Measurements from ENCODE around the gene DUSP7. TPM values are rescaled to one million over a fixed set of nuclear protein-coding genes. Genes with fewer than 3 reads are reported as not detected.
A peak's percentile ranks its signal among the peaks of the same experiment; 100 is the strongest.

DUSP7 gene
- total RNA-seq, 1 experiment from 2014 or later, result 40.9 TPM

DNA sequence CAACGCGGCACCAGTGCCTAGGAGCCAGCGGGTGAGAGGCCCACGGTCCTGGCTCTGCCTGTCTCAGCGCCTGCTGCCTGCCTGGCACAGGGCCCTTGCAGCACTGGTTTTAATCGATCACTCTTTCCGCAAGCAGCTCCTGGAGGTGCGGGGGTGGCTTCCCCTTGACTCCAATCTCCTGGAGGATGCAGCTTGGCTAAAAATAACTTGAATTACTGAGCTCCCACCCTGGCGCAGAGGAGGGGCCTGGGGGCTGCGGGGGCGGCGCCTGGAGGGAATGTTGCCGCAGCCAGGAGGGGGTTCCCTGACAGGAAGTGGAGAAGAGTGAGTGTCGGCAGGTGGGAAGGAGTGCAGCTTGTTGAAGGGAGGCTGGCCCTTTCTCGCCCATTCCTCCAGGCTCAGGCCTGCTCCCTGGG lies 50.8 kb downstream of the DUSP7 start:
- no peak overlapping the region for H3K4me2 ChIP-seq (ENCODE audit: low read length)
- no peaks in the 10 kb centered on the region for H3K79me2 ChIP-seq (ENCODE audit: low read length)
- no peaks in the 10 kb centered on the region for H3K9me2 ChIP-seq (replicated peaks; ENCODE audit: low read length)
- no peaks in the 10 kb centered on the region for H3F3A ChIP-seq (ENCODE audit: low read length, unreplicated experiment)
- no peak overlapping the region for H3K4me3 ChIP-seq (ENCODE audit: low read length)
- no peak overlapping the region for H2AFZ ChIP-seq (ENCODE audit: low read length)
- intact Hi-C loops (cut with micrococcal nuclease), result no loop called here
- H3K27me3 ChIP-seq (ENCODE audit: low read length), result no peaks in the 10 kb centered on the region
- no peaks in the 10 kb centered on the region for H3K36me3 ChIP-seq (ENCODE audit: low read depth, low read length)
- TF ChIP-seq EZH2 (IDR thresholded peaks at IDR 0.05; ENCODE audit: low read length, unreplicated experiment) (no peak), EZH2phosphoT487 (IDR thresholded peaks at IDR 0.05; ENCODE audit: borderline replicate concordance, low read length) (no peak)
- TF ChIP-seq, protein P1, sequence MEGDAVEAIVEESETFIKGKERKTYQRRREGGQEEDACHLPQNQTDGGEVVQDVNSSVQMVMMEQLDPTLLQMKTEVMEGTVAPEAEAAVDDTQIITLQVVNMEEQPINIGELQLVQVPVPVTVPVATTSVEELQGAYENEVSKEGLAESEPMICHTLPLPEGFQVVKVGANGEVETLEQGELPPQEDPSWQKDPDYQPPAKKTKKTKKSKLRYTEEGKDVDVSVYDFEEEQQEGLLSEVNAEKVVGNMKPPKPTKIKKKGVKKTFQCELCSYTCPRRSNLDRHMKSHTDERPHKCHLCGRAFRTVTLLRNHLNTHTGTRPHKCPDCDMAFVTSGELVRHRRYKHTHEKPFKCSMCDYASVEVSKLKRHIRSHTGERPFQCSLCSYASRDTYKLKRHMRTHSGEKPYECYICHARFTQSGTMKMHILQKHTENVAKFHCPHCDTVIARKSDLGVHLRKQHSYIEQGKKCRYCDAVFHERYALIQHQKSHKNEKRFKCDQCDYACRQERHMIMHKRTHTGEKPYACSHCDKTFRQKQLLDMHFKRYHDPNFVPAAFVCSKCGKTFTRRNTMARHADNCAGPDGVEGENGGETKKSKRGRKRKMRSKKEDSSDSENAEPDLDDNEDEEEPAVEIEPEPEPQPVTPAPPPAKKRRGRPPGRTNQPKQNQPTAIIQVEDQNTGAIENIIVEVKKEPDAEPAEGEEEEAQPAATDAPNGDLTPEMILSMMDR (conservative IDR thresholded peaks at IDR 0.05; ENCODE audit: low read depth, low read length), result no peak
- ATAC-seq (no peak), DNase-seq (no peak)
- H3K4me1 ChIP-seq (ENCODE audit: insufficient read depth, low read length), result no peaks in the 10 kb centered on the region
- CTCF ChIA-PET, result no interaction called here
- no TSS peak for BruUV-seq (replicated peaks)
- POLR2A ChIA-PET (ENCODE audit: unreplicated experiment), result no interaction called here
- H3K27ac ChIP-seq (ENCODE audit: low read length), result no peak overlapping the region
- no peak overlapping the region for H3K9ac ChIP-seq (ENCODE audit: low read length)
- H3K9me3 ChIP-seq (ENCODE audit: low read length), result no peaks in the 10 kb centered on the region
- H4K20me1 ChIP-seq (ENCODE audit: low read length), result no peaks in the 10 kb centered on the region

DNA sequence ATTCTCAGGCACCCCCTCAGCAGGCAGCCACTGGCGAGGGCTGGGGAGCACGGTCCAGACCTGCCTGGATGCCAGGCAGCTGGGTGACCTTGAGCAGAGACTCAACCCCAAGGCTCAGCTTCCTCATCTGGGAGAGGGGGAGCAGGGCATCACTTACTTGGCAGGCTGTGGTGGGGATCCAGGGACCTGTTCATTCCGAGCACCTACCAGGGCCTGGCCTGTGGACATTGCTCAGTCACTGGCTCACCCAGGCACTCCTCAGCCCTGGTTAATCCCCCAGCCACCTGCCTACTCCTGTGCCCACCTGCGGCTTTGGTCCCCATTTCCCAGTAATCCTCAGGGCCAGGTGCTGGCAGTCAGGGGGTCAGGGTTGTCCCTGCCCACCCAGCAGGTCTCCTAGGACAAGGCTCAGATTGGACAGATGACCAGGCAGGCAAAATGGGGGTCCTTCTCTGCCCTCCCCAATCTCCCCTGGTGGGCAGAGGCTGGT lies 51.4 kb downstream of the DUSP7 start:
- CTCF ChIA-PET, result interaction anchor here (2.5 kb wide), 1 partner anchor 48 kb away, joined by 11 read pairs; no protein-coding TSS in a partner anchor
- intact Hi-C loops (cut with micrococcal nuclease), result no loop called here
- Histone ChIP-seq H4K20me1 (ENCODE audit: low read length) (no peaks in the 10 kb centered on the region), H2AFZ (ENCODE audit: low read length) (no peak overlapping the region), H3K27me3 (ENCODE audit: low read length) (no peaks in the 10 kb centered on the region), H3K9me2 (replicated peaks; ENCODE audit: low read length) (no peaks in the 10 kb centered on the region), H3K4me1 (ENCODE audit: insufficient read depth, low read length) (no peaks in the 10 kb centered on the region), H3F3A (ENCODE audit: low read length, unreplicated experiment) (no peaks in the 10 kb centered on the region), H3K9ac (ENCODE audit: low read length) (no peak overlapping the region), H3K4me2 (ENCODE audit: low read length) (no peak overlapping the region), H3K9me3 (ENCODE audit: low read length) (no peaks in the 10 kb centered on the region), H3K36me3 (ENCODE audit: low read depth, low read length) (no peaks in the 10 kb centered on the region), H3K4me3 (ENCODE audit: low read length) (no peak overlapping the region), H3K79me2 (ENCODE audit: low read length) (no peaks in the 10 kb centered on the region), H3K27ac (ENCODE audit: low read length) (no peak overlapping the region)
- DNase-seq (no peak), ATAC-seq (no peak)
- BruUV-seq (replicated peaks), result no TSS peak
- no peak for TF ChIP-seq EZH2 (IDR thresholded peaks at IDR 0.05; ENCODE audit: low read length, unreplicated experiment)
- no peak for TF ChIP-seq EZH2phosphoT487 (IDR thresholded peaks at IDR 0.05; ENCODE audit: borderline replicate concordance, low read length)
- TF ChIP-seq, protein P1 (conservative IDR thresholded peaks at IDR 0.05; ENCODE audit: low read depth, low read length), result no peak
- POLR2A ChIA-PET (ENCODE audit: unreplicated experiment), result no interaction called here

DNA sequence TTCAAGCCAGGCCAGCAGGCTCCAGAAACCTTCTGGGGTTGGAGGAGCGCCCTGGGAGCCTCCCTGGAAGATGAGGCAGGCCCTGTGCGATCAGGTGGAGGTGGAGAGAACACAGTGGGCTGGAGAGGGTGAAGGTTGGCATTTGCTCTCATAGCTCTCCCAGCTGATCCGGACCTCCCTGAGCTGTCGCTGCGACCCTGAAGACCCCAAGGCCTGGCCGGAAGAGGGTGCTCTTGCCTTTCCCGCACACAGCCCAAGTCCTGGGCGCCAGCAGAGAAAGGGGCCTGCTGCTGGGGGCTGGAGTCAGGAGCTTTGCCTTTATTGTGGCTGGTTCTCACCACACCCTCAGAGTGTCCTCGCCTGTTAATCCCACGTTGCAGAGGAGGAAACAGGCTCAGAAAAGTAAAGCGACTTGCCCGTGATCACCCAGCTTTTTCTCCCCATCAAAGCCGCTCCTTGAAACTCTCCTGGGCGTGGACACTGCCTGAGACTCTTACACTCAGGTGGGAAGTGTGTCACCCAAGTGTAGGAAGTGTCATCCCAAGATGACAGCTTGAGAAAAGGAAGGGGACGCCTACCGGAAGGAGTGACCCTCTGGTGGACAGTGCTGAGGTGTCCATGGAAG lies 52.1 kb downstream of the DUSP7 start:
- H3K4me2 ChIP-seq (ENCODE audit: low read length), result no peak overlapping the region
- no peaks in the 10 kb centered on the region for H3K9me2 ChIP-seq (replicated peaks; ENCODE audit: low read length)
- intact Hi-C loops (cut with micrococcal nuclease), result no loop called here
- H3K27me3 ChIP-seq (ENCODE audit: low read length), result no peaks in the 10 kb centered on the region
- no peaks in the 10 kb centered on the region for H3K36me3 ChIP-seq (ENCODE audit: low read depth, low read length)
- H3K9ac ChIP-seq (ENCODE audit: low read length), result no peak overlapping the region
- DNase-seq (no peak), ATAC-seq (no peak)
- no peaks in the 10 kb centered on the region for H3F3A ChIP-seq (ENCODE audit: low read length, unreplicated experiment)
- CTCF ChIA-PET, result interaction anchor here (0.6 to 2.5 kb wide), 2 partner anchors 49 to 114 kb away, joined by 3 to 11 read pairs; no protein-coding TSS in a partner anchor
- no peak overlapping the region for H2AFZ ChIP-seq (ENCODE audit: low read length)
- no peaks in the 10 kb centered on the region for H3K79me2 ChIP-seq (ENCODE audit: low read length)
- TF ChIP-seq, protein P1 (conservative IDR thresholded peaks at IDR 0.05; ENCODE audit: low read depth, low read length), result peak; percentile 40; the same call in 1 of the 2 replicates
- no peak for TF ChIP-seq EZH2phosphoT487 (IDR thresholded peaks at IDR 0.05; ENCODE audit: borderline replicate concordance, low read length)
- POLR2A ChIA-PET (ENCODE audit: unreplicated experiment), result no interaction called here
- BruUV-seq (replicated peaks), result no TSS peak
- H3K4me1 ChIP-seq (ENCODE audit: insufficient read depth, low read length), result no peaks in the 10 kb centered on the region
- H3K4me3 ChIP-seq (ENCODE audit: low read length), result no peak overlapping the region
- no peaks in the 10 kb centered on the region for H4K20me1 ChIP-seq (ENCODE audit: low read length)
- H3K27ac ChIP-seq (ENCODE audit: low read length), result no peak overlapping the region
- no peaks in the 10 kb centered on the region for H3K9me3 ChIP-seq (ENCODE audit: low read length)
